Peyer's patch (tissue), 4 donors: ENCODE results near the gene ZG16B. TPM values are rescaled to one million over a fixed set of nuclear protein-coding genes. Genes with fewer than 3 reads are reported as not detected.
A peak's percentile ranks its signal among the peaks of the same experiment; 100 is the strongest.

ENCODE experiments used
- DNase-seq, 3 donors: peaks; one replicate each; pipeline ENCODE4 v3.0.0-alpha.2; 2017 to 2019
- H3K27ac ChIP-seq, 4 donors: fragments of 200-600 bp; sonication (generic); one replicate each; pipeline ENCODE4 v1.5.1; 2016 to 2019
- H3K27me3 ChIP-seq, 2 donors: fragments of 200-600 bp; sonication (generic); one replicate each; pipeline ENCODE4 v1.5.1; 2019
- H3K36me3 ChIP-seq, 3 donors: fragments of 200-600 bp; sonication (generic); one replicate each; pipeline ENCODE4 v1.5.1; 2016 to 2019
- H3K4me1 ChIP-seq, 4 donors: fragments of 200-600 bp; sonication (generic); one replicate each; pipeline ENCODE4 v1.5.1; 2016 to 2019
- H3K4me3 ChIP-seq, 4 donors: fragments of 200-600 bp; sonication (generic); 1 replicate in 3 of 4; 2 replicates in 1 of 4; pipeline ENCODE4 v1.5.1; 2016 to 2019; ENCODE audit warnings: mild to moderate bottlenecking in 1 of 4
- H3K9me3 ChIP-seq, 4 donors: fragments of 200-600 bp; sonication (generic); one replicate each; pipeline ENCODE4 v1.5.1; 2016 to 2019; ENCODE audit warnings: mild to moderate bottlenecking in 1 of 4
- POLR2A ChIP-seq, 2 donors: fragments of 450-650 bp; IDR thresholded peaks; one replicate each; pipeline ENCODE4 v1.5.1; 2017; ENCODE audit warnings: antibody characterized with exemption in 2 of 2, mild to moderate bottlenecking in 2 of 2, moderate library complexity in 2 of 2
- total RNA-seq, 4 donors: library from RNA; depleted of rRNA; stranded (reverse); fragments of >200 nt; gene quantifications; one replicate each; pipeline ENCODE4 v1.1.0, GENCODE V29; 2016
- TF ChIP-seq, protein P1 (sequence below), 6 experiments: fragments of 450-650 bp in 4 of 6; fragments of 200-600 bp in 2 of 6; sonication (generic) in 1 of 6; IDR thresholded peaks; one replicate each; pipeline ENCODE4 v1.5.1; 2017 to 2019; ENCODE audit warnings: antibody characterized with exemption in 6 of 6, mild to moderate bottlenecking in 3 of 6, moderate library complexity in 1 of 6

Gene ZG16B
- total RNA-seq, 4 donors from 2014 or later: 2.5 to 13.0 (median 5.5) TPM

DNA sequence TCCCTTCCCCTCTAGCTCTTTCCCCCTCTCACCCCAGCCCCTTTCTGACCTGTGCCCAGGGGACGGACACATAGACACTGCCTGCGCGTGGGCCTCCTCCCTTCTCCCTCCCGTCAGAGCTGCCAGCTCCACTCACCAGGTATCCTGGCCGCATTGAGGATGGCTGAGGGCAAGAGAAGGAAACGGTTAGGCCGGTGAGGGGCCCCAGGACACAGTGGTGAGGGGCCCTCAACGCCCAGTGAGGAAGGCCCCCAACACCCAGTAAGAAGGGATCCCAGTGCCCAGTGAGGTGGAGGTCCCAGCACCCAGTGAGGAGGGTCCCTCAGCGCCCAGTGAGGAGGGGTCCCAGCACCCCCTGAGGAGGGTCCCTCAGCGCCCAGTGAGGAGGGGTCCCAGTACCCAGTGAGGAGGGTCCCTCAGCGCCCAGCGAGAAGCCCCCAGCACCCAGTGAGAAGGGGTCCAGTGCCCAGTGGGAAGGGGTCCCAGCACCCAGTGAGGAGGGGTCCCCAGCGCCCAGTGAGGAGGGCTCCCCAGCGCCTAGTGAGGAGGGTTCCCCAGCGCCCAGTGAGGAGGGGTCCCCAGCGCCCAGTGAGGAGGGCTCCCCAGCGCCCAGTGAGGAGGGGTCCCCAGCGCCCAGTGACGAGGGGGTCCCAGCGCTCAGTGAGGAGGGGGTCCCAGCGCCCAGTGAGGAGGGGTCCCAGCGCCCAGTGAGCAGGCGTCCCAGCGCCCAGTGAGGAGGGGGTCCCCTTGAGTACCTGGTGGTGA, 26.8 kb downstream of the ZG16B start:
- Histone ChIP-seq H3K27ac (no peak overlapping the region), H3K9me3 (no peaks in the 10 kb centered on the region), H3K36me3 (no peaks in the 10 kb centered on the region), H3K4me3 (no peak overlapping the region), H3K27me3 (no peaks in the 10 kb centered on the region), H3K4me1 (peaks cover 0 to 13% (median 0%) of the 10 kb centered on the region in 4 donors)
- DNase-seq: no peak
- TF ChIP-seq, protein P1, sequence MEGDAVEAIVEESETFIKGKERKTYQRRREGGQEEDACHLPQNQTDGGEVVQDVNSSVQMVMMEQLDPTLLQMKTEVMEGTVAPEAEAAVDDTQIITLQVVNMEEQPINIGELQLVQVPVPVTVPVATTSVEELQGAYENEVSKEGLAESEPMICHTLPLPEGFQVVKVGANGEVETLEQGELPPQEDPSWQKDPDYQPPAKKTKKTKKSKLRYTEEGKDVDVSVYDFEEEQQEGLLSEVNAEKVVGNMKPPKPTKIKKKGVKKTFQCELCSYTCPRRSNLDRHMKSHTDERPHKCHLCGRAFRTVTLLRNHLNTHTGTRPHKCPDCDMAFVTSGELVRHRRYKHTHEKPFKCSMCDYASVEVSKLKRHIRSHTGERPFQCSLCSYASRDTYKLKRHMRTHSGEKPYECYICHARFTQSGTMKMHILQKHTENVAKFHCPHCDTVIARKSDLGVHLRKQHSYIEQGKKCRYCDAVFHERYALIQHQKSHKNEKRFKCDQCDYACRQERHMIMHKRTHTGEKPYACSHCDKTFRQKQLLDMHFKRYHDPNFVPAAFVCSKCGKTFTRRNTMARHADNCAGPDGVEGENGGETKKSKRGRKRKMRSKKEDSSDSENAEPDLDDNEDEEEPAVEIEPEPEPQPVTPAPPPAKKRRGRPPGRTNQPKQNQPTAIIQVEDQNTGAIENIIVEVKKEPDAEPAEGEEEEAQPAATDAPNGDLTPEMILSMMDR (IDR thresholded peaks at IDR 0.05): no peak
- no peak for TF ChIP-seq POLR2A (IDR thresholded peaks at IDR 0.05)

DNA sequence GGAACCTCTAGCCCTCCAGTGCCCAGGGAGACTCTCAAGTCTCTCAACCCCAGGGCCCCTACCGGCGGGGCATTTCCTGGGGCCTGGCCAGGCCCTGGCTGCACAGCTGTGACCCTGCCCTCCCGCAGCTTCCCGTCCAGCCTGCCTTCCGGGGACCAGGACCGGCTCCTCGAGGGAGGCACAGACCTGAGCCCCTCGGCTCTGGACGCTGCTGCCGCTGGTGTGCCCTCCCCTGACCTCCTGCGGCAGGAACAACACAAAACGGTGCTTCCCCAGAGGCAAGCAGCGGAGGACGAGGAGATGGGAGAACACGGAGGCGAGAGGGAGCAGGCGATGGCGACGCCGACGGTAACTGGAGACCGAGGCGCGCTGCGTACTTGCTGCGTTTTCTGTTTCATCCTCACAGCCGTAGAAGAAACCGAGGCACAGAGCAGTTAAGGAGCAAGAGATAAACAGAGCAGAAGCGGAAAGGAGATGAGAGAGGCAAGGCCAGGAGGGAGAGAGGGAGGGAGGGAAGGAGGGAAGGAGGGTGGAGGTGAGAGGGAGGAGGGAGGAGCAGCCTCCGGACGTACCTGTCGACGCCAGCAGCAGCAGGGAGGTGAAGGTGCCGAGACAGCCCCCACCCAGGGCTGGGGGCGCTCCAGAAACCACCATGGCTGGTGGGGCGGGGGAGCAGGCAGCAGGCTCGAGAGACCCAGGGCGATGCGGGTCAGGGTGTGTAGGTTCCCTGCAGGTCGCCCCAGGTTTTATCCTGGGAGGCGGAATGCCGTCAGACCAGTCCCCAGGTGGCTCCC, 27.5 kb downstream of the ZG16B start, which contains the start of gene PRSS22:
PRSS22 (minus strand) TSS at position 720 of the 794 bp plus-strand sequence; CDS start at position 654, 66 bp downstream.
- TF ChIP-seq, protein P1 (IDR thresholded peaks at IDR 0.05): no peak
- no peak for TF ChIP-seq POLR2A (IDR thresholded peaks at IDR 0.05)
- peaks cover 0 to 13% (median 0%) of the 10 kb centered on the region in 4 donors for H3K4me1 ChIP-seq
- H3K9me3 ChIP-seq: no peaks in the 10 kb centered on the region
- H3K27ac ChIP-seq: peak within 1 kb of the TSS in 1 of 4 donors; percentile 48
- peak in 1 of 3 donors; percentile 59 for DNase-seq
- no peaks in the 10 kb centered on the region for H3K27me3 ChIP-seq
- H3K36me3 ChIP-seq: no peaks in the 10 kb centered on the region
- peak within 1 kb of the TSS in 2 of 4 donors; percentile 39 to 51 for H3K4me3 ChIP-seq

DNA sequence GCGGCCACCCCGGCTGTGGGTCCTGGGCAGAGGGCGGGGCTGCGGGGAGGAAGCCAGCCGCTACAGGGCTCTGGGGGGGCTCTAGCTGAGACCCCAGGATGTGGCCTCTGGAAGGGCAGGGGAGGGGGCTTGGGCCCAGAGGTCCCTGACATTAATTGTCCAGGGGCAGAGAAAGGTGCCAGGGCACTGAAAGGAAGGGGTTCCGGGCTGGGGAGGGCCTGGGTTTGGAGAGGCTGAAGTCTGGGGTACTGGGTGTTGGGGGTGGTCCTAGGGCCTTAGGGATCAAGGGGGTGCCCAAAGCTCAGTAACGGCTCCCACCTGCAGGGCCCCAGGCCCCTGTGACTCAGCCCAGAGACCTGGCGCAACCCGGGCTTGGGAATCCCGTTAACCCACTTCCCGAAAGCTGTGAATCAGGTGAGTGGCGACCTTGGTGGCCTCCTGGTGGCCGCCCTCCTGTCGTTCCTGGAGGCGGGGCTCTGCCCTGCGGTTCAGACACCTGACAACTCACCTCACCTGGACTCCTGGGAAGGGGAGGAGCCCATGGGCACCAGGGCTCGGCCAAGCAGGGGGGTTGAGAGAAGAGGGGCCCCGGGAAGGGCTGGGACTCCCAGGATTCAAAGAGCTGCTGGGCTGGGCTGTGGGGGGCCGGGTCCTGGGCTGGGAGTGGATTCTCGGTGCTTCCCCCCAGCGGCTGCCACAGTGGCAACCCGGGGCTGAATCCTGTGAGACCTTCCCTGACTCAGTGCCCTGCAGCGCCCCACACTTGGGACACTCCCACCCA, 28.3 kb downstream of the ZG16B start:
- no peak for TF ChIP-seq POLR2A (IDR thresholded peaks at IDR 0.05)
- TF ChIP-seq, protein P1 (IDR thresholded peaks at IDR 0.05): peak in 3 of 6 experiments; percentile 25 to 57 (median 48)
- peak in 2 of 3 donors; percentile 77 to 83 for DNase-seq
- no peaks in the 10 kb centered on the region for H3K9me3 ChIP-seq
- peak overlapping the region in 2 of 4 donors; percentile 39 to 51 for H3K4me3 ChIP-seq
- no peaks in the 10 kb centered on the region for H3K27me3 ChIP-seq
- H3K36me3 ChIP-seq: no peaks in the 10 kb centered on the region
- H3K4me1 ChIP-seq: peaks cover 0 to 13% (median 0%) of the 10 kb centered on the region in 4 donors
- peak overlapping the region in 1 of 4 donors; percentile 48 for H3K27ac ChIP-seq

DNA sequence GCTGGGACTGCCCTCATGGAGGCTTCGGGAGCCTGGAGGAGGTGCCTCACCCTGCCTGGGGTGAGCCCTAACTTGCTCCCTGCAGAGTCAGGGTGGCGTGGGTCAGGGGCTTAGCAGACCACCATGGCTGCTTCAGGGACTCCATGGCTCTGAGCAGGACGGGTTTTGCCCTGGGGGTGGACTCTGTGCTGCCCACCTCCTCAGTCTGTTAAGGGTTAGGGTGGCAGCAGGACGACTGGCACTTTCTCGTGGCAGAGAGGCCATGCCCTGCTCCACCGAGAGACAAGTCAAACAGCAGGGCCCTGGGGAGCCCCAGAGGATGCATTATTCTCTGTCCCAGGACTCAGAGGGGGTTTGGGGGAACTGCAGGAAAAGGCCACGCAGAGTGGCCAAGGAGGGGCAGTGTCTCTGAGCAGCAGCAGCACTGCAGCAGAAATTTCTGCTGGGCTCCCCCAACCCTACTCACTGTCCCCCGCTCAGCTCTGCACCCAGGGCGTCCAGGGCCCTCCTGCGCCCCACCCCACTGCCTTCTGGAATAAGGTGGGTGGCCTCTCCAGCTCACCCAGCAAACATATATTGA, 29.7 kb downstream of the ZG16B start:
- no peak for DNase-seq
- no peaks in the 10 kb centered on the region for H3K9me3 ChIP-seq
- H3K4me1 ChIP-seq: peaks cover 0 to 13% (median 0%) of the 10 kb centered on the region in 4 donors
- H3K36me3 ChIP-seq: no peaks in the 10 kb centered on the region
- TF ChIP-seq, protein P1 (IDR thresholded peaks at IDR 0.05): no peak
- no peak for TF ChIP-seq POLR2A (IDR thresholded peaks at IDR 0.05)
- no peaks in the 10 kb centered on the region for H3K27me3 ChIP-seq
- H3K4me3 ChIP-seq: no peak overlapping the region
- H3K27ac ChIP-seq: no peak overlapping the region
